ENCODE data around the gene KCTD1. TPM values are rescaled to one million over a fixed set of nuclear protein-coding genes. Genes with fewer than 3 reads are reported as not detected.
A peak's percentile ranks its signal among the peaks of the same experiment; 100 is the strongest.

The KCTD1 gene
- polyA plus RNA-seq, 1 donor from 2014 or later = 32.0 TPM

- H3K79me2 ChIP-seq (replicated peaks; ENCODE audit: insufficient read depth, low read length) = no peaks in the 10 kb centered on the region
- TF ChIP-seq CTCF (IDR thresholded peaks at IDR 0.05; ENCODE audit: poor library complexity, severe bottlenecking) = no peak
- TF ChIP-seq EP300 (conservative IDR thresholded peaks at IDR 0.05; ENCODE audit: poor library complexity, severe bottlenecking) = no peak
- TF ChIP-seq RAD21 (conservative IDR thresholded peaks at IDR 0.05) = no peak
- no peak for TF ChIP-seq MXI1 (conservative IDR thresholded peaks at IDR 0.05; ENCODE audit: poor library complexity, severe bottlenecking)
- TF ChIP-seq SMC3 (conservative IDR thresholded peaks at IDR 0.05; ENCODE audit: poor library complexity) = no peak
- TF ChIP-seq POLR2AphosphoS5 (IDR thresholded peaks at IDR 0.05) = no peak
- TF ChIP-seq TAF1 (IDR thresholded peaks at IDR 0.05; ENCODE audit: low read depth) = no peak
- TF ChIP-seq, protein P1, sequence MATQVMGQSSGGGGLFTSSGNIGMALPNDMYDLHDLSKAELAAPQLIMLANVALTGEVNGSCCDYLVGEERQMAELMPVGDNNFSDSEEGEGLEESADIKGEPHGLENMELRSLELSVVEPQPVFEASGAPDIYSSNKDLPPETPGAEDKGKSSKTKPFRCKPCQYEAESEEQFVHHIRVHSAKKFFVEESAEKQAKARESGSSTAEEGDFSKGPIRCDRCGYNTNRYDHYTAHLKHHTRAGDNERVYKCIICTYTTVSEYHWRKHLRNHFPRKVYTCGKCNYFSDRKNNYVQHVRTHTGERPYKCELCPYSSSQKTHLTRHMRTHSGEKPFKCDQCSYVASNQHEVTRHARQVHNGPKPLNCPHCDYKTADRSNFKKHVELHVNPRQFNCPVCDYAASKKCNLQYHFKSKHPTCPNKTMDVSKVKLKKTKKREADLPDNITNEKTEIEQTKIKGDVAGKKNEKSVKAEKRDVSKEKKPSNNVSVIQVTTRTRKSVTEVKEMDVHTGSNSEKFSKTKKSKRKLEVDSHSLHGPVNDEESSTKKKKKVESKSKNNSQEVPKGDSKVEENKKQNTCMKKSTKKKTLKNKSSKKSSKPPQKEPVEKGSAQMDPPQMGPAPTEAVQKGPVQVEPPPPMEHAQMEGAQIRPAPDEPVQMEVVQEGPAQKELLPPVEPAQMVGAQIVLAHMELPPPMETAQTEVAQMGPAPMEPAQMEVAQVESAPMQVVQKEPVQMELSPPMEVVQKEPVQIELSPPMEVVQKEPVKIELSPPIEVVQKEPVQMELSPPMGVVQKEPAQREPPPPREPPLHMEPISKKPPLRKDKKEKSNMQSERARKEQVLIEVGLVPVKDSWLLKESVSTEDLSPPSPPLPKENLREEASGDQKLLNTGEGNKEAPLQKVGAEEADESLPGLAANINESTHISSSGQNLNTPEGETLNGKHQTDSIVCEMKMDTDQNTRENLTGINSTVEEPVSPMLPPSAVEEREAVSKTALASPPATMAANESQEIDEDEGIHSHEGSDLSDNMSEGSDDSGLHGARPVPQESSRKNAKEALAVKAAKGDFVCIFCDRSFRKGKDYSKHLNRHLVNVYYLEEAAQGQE (IDR thresholded peaks at IDR 0.05; ENCODE audit: borderline replicate concordance) = no peak
- TF ChIP-seq EZH2 (IDR thresholded peaks at IDR 0.05; ENCODE audit: borderline replicate concordance, insufficient read depth, low read length, poor library complexity, severe bottlenecking) = no peak
Observed at GRCh38 chr18:26406324-26406723, 142.0 kb downstream of the KCTD1 start.

GRCh38 chr18:26405190-26405801 lies 143.1 kb downstream of the KCTD1 start:
- H4K20me1 ChIP-seq (ENCODE audit: insufficient read depth) = no peaks in the 10 kb centered on the region
- no peaks in the 10 kb centered on the region for H3K27me3 ChIP-seq (ENCODE audit: insufficient read depth, low read depth, low read length)
- no peak overlapping the region for H3K4me2 ChIP-seq (ENCODE audit: low read length)
- no peak overlapping the region for H3K27ac ChIP-seq (ENCODE audit: low read length)
- no peaks in the 10 kb centered on the region for H3K79me2 ChIP-seq (replicated peaks; ENCODE audit: insufficient read depth, low read length)
- no peaks in the 10 kb centered on the region for H3F3A ChIP-seq (ENCODE audit: insufficient read depth, low read length, poor library complexity, severe bottlenecking)
- H3K36me3 ChIP-seq (ENCODE audit: insufficient read depth, low read length) = no peaks in the 10 kb centered on the region
- H3K9me3 ChIP-seq (ENCODE audit: low read length) = no peaks in the 10 kb centered on the region
- TF ChIP-seq CTCF (IDR thresholded peaks at IDR 0.05; ENCODE audit: poor library complexity, severe bottlenecking) (no peak), TAF1 (IDR thresholded peaks at IDR 0.05; ENCODE audit: low read depth) (no peak), EZH2 (IDR thresholded peaks at IDR 0.05; ENCODE audit: borderline replicate concordance, insufficient read depth, low read length, poor library complexity, severe bottlenecking) (no peak), RAD21 (conservative IDR thresholded peaks at IDR 0.05) (peak; percentile 23), MXI1 (conservative IDR thresholded peaks at IDR 0.05; ENCODE audit: poor library complexity, severe bottlenecking) (no peak), EP300 (conservative IDR thresholded peaks at IDR 0.05; ENCODE audit: poor library complexity, severe bottlenecking) (no peak)
- TF ChIP-seq, protein P1 (IDR thresholded peaks at IDR 0.05; ENCODE audit: borderline replicate concordance) = no peak
- H2AFZ ChIP-seq (ENCODE audit: low read depth, low read length) = no peak overlapping the region
- H3K9me2 ChIP-seq (ENCODE audit: insufficient read depth, low read length) = no peaks in the 10 kb centered on the region
- no peak overlapping the region for H3K4me3 ChIP-seq (ENCODE audit: low read length)
- H3K9ac ChIP-seq (ENCODE audit: low read length) = no peak overlapping the region

More at GRCh38 chr18:26406324-26406723, 142.0 kb downstream of the KCTD1 start:
- H4K20me1 ChIP-seq (ENCODE audit: insufficient read depth) = no peaks in the 10 kb centered on the region
- no peaks in the 10 kb centered on the region for H3K9me3 ChIP-seq (ENCODE audit: low read length)
- no peaks in the 10 kb centered on the region for H3F3A ChIP-seq (ENCODE audit: insufficient read depth, low read length, poor library complexity, severe bottlenecking)
- H3K27ac ChIP-seq (ENCODE audit: low read length) = no peak overlapping the region
- no peaks in the 10 kb centered on the region for H3K27me3 ChIP-seq (ENCODE audit: insufficient read depth, low read depth, low read length)
- H3K9me2 ChIP-seq (ENCODE audit: insufficient read depth, low read length) = no peaks in the 10 kb centered on the region
- H3K36me3 ChIP-seq (ENCODE audit: insufficient read depth, low read length) = no peaks in the 10 kb centered on the region
- H3K9ac ChIP-seq (ENCODE audit: low read length) = no peak overlapping the region
- no peak overlapping the region for H3K4me2 ChIP-seq (ENCODE audit: low read length)
- H2AFZ ChIP-seq (ENCODE audit: low read depth, low read length) = no peak overlapping the region
- no peak overlapping the region for H3K4me3 ChIP-seq (ENCODE audit: low read length)
